NCI-H146 (cell line): ENCODE results near the gene QARS1.

Experiments
- DNase-seq: peaks from one replicate; lab custom pipeline; 2025; lab: John Stamatoyannopoulos, UW

Gene QARS1

DNA sequence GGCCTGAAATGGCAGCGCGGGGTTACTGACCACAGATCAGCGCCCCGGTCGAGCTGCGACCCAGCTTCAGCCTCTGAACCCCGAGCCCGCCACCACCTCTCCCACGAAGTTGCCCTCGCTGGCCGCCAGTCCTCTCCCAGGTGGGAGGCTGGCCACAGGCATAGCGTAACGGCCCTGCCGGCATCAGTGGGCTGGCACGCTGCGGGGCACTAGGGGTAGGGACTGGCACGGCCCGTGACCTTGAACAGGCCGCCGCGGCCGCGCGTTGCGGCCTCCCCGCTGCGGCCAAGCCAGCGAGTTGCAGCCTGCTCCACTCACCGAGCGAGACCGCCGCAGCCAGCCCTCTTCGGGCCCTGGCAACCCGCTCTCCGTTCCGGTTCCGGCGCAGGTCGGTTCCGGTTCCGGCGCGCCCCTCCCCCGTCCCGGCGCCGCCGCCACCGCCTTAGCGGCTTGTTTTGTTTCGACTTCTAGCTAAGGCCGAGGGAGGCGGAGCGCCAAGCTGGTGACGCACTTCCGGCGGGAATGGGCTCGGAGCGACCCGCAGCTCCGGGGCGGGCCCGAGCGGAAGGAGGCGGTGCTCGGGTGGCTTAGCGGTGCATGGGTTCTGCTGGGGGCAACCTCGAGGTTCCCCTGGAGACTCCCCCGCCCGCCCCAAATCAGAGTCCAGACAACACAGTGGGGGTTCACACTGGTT is 16.0 kb upstream of the QARS1 start, which contains the start of gene USP19:
TSS of gene USP19 (minus strand) at position 386 of the 694 bp plus-strand sequence. CDS start 1,678 bp downstream, outside the sequence.
- peak; percentile 84 for DNase-seq

DNA sequence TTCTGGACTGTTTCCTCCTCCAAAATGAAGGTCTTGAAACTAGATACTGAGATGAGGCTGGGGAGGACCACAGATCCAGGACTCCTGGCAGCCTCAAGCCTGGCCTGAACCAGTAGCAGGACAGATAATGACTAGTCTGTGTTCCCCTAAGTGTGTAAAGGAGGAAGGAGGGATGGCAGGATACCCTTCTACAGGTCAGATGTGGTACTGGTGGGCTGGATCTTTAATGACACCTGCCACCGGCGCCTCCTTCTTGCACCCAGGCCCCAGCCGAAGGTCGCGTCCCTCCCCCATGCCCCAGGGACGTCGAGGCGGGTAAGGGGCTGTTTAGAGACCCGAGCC is 15.5 kb upstream of the QARS1 start:
- DNase-seq, result no peak

DNA sequence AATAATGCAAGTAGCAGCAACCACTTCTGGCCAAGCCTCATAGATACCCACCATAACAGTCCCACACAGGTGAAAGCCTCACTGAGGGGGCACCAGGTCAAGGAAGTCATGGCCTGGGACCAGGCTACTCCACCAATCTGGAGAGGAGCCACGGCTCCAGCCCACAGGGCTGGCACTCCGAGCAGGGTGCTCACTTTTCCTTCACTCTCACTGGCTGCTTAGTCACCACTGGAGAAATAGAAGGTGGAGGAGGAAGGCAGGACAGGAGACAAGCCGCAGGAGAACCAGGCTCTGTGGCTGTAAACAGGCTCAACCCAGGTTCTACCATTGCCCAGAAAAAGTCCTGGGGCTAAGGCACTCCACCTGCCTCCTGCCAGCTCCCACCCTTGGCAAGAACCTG is 14.9 kb upstream of the QARS1 start:
- no peak for DNase-seq

DNA sequence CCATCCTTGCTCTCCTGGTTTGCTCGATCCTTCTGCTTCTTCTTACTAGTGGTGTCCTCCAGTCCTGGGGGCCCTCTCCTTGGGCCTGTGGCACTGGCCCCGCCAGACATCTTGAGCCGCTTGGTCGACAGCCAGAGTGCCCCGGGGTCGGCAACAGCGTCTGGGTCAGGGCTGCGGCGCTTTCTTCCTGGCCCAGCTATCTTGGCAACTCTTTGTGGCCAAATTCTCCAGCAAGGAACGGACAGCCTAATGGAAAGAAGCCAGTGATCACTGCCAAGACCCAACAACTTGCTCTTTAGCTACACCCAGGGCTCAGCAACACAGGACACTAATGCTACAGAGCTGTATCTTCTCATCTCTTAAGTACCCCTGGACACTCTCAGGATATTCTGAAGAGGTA is 14.5 kb upstream of the QARS1 start:
- no peak for DNase-seq

DNA sequence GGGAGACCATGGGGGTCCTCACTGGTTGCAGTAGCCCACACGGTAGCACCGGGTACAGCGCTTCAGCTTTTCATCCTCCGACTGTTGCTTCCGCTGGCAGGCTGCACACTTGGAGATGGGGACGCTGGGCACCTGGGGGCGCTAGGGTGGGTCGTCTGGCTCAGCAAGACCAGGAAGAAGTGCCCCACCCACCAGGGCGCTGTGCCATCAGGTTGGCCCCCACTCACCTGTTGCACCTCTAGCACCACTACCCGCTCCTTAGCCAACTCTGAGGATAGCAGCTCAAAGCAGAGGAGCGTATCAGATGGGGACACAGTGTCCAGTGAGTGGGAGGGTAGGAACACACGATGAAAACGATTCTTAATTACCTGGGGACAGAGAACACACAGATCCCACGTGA is 7.7 kb upstream of the QARS1 start:
- no peak for DNase-seq

DNA sequence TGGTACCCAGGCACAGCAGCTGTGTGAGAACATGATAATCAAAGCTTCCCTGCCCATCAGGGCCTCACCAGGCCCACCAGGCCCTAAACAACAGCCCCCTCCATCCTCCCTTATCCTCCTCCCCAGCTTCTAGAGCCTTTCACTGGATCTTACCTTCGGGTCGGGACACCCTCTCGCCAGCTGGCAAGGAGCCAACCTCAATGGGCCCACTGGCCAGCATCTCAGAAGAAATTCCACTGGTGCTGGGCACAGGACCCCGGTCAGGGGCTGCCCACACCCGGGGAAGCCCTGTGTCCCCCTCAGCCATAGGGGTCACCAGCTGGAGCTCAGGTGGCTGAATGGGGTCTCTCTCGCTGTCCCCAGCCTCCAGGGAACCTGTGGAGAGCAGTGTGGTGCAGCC is 6.8 kb upstream of the QARS1 start:
- no peak for DNase-seq

DNA sequence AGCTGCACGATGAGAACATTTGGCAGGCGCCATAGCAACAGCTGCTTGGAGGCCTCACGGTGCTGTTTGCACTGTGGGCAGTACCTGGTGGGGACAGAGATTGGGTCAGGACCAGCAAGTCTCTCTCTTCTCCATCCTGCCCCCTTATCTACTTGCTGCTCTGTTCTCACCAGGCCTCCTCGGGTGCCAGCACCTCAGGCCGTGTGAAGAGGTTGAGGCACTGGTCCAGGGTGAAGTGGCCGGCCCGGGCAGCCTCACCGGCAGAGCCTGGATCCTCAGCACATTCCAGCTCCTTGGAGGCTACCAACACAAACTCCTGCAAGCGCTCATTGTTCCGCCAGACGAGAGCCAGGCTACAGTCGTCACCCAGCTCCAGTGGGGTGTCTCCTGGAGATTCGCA is 6.2 kb upstream of the QARS1 start:
- DNase-seq, result no peak

DNA sequence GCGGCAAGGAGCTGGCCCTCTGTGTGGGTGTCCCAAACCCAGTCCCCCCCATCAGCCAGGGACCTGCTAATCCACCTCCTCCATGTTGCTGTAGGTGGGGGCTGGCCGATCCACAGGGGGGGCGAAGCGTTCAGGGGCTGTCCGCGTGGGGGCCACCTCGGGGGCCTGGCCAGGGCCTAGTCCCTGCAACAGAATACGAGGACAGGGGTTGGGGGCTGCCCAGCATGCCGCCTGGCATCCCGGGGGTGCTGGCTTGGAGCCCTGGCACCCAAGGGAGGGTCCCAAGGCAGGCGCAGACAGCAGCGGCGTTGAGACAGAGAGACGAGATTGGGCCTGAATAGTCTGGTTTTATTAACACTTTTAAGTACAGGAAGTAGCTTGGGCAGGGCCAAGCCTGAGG is 3.8 kb upstream of the QARS1 start:
- no peak for DNase-seq

DNA sequence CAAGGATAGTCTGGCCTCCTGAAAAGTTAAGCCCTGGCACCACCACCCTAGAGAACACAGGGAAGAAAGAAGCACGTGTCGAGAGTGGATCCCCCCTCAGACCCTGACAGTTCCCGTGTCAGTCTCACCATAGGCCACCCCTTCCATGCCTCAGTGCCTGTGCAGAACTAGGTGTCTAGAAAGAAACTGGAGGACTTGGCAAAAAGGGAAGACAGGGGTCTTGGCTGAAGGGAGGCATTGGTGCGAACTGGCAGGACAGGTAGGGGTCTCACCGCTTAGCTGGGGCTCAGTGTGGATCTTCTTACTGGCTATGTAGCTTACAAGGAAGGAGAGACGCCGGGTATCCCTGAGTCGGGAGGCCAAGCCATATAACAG is 518 bp downstream of the QARS1 start:
- no peak for DNase-seq

DNA sequence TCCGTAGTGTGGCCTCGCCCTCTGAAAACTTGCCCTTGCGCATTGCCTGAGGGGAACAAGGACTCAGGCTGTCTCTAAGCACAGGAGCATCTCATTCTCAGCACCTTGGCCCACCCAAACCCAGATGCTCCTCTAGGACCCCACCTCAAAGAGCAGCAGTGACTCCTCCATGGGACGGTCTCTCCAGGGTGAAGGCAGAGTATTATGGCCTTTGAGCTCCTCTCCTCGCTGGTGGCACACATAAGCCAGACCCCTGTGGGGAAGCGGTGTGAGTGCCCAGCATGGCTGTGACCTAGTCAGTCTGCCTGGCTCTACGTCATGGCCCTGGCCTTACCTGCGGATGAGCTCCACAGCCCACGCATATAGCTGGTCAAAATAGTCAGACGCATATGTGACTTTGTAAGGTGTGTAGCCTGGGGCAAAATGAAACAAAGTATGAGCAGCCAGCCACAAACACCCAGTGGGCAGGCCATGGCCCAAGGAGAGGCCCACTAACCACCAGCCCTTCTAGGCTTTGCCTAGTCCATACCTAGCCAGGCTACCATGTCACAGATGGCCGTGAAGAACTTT is 4.4 kb downstream of the QARS1 start:
- DNase-seq, result no peak

DNA sequence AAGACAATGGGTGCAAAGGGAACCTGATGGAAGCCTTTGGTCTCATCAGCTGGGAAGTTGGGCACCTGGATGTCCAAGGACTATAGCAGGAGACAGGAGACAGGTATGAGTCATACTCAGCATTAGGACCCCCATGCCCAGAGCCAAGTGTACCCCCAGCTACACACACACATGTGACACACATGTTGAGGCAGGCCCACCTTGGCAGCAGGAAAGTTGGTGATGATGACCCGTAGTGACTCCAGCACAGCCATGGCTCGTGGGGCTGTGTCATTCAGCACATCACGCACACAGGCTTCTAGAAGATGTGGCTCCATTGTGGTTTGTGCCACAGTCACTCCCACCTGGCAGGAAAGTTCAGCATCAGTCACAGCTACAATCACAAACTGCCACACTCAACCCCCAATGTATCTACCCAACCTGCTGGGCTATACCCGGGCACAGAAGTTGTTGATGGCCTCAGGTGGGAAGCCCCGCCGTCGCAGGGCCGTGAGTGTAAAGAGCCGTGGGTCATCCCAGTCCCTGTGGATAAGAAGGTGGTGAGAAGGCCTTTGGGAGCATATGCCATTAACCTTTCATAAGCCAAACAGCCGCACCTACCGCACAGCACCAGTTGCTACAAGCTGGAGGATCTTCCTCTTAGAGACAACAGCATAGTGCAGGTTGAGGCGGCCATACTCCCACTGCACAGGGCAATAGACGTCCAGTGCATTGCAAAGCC is 5.5 kb downstream of the QARS1 start:
- no peak for DNase-seq

DNA sequence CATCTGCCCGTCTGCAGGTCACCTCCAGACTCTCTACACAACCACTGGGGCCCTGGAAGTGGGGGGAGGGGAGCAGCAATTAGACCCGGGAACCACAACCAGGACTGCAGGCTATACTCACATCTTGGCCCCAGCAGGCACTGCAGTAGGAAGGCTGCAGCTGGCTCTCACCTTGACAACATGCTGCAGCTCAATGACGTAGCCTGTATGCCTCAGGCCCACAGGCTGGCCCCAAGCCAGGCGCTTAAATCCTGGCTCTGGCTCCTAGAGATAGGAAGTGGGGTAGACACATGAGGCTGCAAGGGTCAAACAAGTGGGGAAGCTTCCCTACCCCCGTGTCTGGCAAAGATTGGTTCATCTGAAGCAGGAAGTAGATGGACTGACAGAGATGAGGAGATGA is 6.1 kb downstream of the QARS1 start:
- no peak for DNase-seq

DNA sequence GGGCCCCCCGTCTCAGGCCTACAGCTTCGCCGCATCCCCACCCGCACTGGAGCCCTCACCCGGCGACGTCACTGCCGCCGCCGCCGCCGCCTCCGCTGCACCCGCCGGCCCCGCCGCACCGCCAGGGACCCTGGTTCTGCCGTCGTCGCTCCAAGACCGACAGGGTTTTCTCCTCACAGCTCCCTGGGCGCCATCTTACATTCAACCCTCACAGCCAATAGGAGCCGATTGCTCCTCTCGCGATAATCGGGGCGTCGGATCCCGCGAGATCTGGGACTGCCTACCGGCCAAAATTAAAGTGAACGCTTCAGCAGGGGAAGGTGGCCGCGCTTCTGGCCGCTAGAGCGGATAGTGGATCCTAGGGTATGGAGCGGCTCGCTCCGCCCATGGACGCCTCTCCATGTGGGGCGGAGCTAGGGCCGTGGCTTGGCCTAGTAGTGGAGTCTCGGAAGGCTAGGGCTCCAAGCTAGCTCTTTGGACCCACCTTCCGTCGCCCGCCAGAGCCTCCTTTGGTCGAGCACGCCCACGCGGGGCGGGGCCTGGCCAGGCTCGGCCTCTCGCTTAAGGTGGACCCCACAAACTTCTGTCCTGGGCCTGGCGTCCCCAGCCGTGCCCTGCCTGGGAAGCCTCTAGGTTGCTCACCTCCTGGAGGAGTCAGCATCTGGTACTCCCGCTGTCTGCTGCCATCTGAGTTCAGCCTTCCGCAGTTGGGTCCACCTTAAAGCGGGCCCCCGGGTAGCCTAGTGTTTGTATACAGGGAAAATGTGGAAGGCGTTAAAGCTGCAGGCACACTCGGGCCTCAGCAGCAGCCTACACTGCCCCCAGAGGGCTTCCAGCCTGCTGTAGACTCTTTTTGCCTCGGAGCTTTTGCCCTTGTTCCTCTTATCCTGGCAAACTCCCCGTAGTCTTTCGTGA is 10.4 kb downstream of the QARS1 start, which contains the start of gene QRICH1:
TSS of gene QRICH1 (minus strand) at position 219 of the 915 bp plus-strand sequence. CDS start 17,054 bp downstream, outside the sequence.
- peak; percentile 95 for DNase-seq

DNA sequence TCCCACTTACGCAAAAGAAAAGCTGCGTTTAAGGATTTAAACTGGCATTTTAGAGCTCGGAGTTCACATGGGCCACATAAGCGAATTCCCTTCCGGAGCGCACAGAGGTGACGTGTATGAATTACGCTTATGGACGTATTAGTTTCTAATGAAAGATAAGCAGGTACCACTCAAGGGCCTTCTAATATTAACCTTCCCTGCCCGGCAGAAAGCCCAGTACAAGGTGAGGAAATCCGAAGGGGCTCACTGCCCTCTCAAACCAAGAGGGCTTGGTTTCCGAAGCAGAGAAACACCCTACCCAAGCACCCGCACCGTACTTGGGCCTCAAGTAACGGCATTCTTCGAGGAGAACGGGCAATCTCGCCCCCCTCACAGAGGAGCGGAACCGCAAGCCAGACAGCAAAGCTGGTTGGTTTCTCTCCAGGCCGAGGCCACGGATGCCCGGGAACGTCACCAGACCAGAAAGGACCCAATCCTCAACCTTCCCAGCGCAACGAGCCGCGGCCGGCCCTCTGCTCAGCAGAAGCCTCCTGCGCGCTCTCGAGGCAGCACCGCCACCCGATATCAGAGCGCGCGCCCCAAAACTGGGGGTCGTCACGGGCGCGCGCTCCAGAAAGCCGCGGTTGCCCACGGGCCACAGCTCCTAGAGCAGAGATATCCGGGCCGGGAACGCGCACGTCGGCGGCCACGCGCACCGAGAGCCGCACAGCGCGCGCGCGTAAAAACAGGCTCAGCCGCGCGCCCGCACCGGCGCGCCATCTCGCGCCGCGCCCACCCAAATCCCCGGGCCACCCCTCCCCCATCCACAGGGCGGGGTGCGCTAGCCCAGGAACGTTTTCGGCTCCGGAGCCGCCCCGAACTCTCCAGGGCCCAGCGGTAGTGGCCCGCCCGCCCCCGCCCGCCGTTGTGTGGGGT is 11.4 kb downstream of the QARS1 start:
- peak; percentile 56 for DNase-seq

DNA sequence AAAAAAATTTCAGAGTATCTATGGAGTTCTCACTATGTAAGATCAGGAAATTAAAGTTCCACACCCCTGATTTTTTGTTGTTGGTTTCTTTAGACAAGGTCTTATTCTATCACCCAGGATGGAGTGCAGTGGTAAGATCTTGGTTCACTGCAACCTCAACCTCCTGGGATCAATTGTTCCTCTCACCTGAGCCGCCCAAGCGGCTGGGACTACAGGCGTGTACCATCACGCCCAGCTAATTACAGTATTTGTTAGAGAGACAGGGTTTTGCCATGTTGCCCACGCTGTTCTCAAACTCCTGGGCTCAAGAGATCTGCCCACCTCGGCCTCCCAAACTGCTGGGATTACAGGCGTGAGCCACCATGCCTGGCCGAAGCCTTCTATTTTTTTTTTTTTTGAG is 23.1 kb downstream of the QARS1 start:
- peak; percentile 2 for DNase-seq

DNA sequence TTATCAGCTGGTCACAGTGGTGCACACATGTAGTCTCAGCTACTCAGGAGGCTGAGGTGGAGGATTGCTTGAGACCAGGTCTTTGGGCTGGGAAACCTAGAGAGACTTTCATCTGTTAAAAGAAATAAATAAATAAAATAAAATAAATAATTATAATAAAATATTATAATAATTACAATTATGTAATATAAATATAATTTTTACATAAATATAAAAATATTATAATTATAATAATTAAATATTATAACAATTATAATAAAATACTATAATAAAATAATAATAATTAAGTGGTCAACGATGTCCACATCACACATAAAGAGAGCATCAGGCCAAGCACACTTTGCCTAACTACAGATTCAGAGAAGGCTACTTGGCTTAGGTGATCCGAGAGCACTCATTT is 25.3 kb downstream of the QARS1 start:
- DNase-seq, result no peak

DNA sequence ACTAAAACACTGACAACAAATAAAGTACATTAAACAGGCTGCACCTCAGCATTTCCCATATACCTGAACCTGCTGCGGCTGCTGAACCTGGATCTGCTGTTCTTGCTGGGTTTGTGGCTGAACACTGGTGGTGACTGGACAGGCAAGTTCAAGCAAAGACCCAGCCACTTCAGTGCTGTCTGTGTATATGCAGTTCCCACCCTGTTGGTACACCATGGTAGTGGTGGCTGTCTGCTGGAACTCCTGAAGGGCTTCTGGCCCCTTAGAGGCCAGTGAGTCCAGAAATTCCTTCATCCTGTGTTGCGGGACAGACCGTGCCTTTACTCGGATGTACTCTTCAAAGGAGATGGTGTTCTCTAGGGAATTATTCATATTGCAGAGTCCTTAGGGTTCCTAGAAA is 27.9 kb downstream of the QARS1 start:
- DNase-seq, result no peak

DNA sequence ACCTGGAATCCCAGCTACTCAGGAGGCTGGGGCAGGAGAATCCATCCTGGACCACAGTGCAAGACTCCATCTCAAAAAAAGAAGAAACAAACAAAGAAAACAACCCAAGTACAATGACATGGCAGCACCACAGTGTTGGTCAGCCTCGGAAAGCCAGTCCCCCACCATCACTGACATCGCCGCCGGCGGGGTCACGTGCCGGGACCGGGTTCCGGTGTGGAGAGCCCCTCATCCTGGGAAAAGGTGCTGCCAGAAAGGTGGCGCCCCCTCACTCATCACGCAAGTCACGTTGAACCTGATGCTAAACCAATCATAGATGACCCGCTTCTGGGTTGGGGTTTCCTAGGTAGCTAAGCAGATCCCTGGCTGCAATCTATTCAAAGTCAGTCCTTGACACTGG is 28.4 kb downstream of the QARS1 start:
- no peak for DNase-seq

DNA sequence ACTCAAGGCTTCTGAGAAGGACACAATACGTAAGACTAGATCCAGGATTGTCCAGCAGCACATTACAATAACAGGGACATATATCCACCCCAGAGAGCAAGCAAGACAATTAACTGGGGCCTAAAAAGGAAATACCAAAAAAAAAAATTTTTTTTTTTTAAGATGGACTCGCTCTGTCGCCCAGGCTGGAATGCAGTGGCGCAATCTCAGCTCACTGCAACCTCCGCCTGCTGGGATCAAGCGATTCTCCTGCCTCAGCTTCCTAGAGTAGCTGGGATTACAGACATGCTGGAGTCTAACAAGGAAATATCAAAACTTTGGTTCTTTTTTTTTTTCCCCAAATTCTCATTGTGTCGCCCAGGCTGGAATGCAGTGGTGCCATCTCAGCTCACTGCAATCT is 46.5 kb downstream of the QARS1 start:
- no peak for DNase-seq

DNA sequence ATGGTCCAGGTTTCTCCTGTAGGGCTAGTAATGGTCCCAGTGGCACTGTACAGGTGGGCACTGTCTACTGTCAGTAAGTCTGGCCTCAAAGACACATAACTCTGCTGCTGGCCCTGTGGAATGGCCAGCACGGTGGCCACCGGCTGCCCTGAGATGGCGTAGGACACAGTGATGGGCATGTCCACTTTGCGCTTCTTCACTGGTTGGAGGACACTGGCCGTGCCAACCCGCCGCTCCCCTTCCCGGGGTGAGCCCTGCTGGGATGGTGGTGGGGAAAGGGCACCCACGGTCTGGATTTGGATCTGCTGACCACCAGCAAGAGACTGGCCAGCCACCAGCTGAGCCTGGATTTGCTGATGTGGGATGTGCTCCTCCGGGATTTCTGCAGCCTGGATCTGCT is 47.3 kb downstream of the QARS1 start:
- DNase-seq, result no peak

DNA sequence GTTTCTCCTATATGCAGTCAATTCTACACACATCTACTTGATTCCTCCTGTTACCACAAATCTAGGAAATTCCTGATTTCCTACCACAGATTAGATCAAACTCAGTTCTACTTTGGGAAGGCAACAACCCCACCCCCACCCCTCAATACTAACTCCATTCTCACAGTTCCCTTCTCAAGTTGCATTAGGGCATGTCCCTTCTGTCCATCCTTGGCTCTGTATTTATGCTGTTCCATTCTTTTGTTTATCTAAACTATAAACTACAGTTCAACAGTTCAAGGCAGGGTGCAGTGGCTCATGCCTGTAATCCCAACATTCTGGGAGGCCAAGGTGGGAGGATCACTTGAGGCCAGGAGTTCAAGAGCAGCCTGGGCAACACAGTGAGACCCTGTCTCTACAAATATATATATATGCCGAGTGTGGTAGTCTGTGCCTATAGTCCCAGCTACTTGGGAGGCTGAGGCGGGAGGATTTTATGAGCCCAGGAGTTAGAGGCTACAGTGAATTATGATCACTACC is 50.2 kb downstream of the QARS1 start:
- no peak for DNase-seq
